RWPE1 (cell line): ENCODE data around the gene LRRC15.

Experiments
- CTCF ChIA-PET: fragments of 350-600 bp; sonication (Branson Sonifier 250); formaldehyde crosslinking; extraction: SDS; loops from one replicate; lab custom pipeline; 2021; lab: Yijun Ruan, JAX
- POLR2A ChIA-PET: fragments of 400-600 bp; formaldehyde crosslinking; extraction: SDS; loops from one replicate; lab custom pipeline; 2020; ENCODE audit warnings: antibody characterized with exemption; ENCODE audit not compliant: low non-redundant PET; lab: Yijun Ruan, JAX
- DNase-seq: peaks from one replicate; pipeline ENCODE4 v3.0.0; 2012; ENCODE audit warnings: low spot score
- H3K27ac ChIP-seq: fragments of 450-650 bp; 2 replicates; pipeline ENCODE4 v1.5.1; 2017
- TF ChIP-seq, protein P1 (sequence below): fragments of 450-650 bp; conservative IDR thresholded peaks from 2 replicates; pipeline ENCODE4 v1.5.1; 2017; ENCODE audit warnings: low read depth, mild to moderate bottlenecking

The LRRC15 gene

DNA sequence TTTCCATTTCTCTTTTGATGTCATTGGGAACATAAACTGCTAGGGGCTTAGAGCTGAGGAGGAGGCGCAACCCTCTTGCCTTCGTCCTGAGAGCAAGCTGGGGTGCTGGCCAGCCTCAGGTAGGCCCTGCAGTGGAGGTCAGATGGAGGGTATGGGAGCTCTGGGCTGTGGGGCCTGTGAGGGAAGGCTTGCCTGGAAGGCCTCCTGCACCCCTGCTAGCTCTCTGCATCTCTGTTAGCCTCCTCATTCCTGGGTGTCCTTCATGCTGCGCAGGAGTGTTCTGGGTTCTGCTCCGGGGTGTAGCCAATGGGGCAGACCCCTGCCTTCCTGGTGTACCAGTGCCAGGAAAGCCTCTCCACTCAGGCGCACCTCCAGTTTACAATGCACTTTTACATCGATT, 17.7 kb upstream of the LRRC15 start:
- no peak for DNase-seq
- TF ChIP-seq, protein P1, sequence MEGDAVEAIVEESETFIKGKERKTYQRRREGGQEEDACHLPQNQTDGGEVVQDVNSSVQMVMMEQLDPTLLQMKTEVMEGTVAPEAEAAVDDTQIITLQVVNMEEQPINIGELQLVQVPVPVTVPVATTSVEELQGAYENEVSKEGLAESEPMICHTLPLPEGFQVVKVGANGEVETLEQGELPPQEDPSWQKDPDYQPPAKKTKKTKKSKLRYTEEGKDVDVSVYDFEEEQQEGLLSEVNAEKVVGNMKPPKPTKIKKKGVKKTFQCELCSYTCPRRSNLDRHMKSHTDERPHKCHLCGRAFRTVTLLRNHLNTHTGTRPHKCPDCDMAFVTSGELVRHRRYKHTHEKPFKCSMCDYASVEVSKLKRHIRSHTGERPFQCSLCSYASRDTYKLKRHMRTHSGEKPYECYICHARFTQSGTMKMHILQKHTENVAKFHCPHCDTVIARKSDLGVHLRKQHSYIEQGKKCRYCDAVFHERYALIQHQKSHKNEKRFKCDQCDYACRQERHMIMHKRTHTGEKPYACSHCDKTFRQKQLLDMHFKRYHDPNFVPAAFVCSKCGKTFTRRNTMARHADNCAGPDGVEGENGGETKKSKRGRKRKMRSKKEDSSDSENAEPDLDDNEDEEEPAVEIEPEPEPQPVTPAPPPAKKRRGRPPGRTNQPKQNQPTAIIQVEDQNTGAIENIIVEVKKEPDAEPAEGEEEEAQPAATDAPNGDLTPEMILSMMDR, result no peak
- ChIA-PET CTCF (interaction anchor here (0.6 to 1.2 kb wide), 4 partner anchors 19 to 624 kb away, joined by 3 to 5 read pairs (median 4); no protein-coding TSS in a partner anchor), POLR2A (no interaction called here)
- no peak overlapping the region for H3K27ac ChIP-seq

DNA sequence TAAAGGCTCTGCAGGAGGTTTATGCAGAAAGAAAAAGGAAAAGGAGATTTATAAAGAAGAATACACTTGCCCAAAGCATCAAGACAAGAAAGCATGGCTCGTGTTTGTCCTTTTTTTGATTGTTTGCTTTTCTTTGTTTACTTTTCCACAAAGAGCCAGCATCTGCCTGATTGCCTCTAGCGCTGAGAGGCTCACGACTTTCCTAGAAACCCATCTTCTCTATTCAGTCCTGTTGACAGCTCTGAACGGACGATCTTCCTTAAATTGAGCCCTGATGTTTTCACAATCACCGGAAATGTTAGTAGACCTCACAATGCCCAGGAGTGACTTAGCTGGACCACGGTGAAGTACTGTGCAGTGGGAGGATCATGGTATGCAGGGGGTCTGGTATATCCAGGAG, 17.1 kb upstream of the LRRC15 start:
- TF ChIP-seq, protein P1, result no peak
- CTCF ChIA-PET, result interaction anchor here (0.6 to 1.2 kb wide), 4 partner anchors 27 to 624 kb away, joined by 3 to 5 read pairs (median 3); no protein-coding TSS in a partner anchor
- DNase-seq, result no peak
- POLR2A ChIA-PET, result no interaction called here
- H3K27ac ChIP-seq, result no peak overlapping the region

DNA sequence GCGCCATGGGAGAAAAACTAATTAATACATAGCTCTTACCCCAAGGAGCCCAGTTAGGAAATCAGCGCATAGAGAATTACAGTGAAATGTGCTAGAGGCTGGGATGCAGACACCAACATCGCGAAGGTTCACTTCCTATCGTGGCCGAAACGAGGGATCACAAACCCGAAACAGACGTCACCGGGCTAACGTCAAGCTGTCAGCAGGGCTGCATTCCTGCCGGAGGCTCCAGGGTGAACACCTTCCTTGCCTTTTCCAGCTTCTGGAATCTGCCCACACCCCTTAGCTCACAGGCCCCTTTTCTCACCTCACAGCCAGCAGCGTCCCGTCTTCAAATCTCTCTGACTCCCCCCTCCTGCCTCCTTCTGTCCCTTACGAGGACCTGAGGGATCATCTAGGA, 16.5 kb upstream of the LRRC15 start:
- POLR2A ChIA-PET, result no interaction called here
- TF ChIP-seq, protein P1, result no peak
- CTCF ChIA-PET, result interaction anchor here (0.6 kb wide), 1 partner anchor 26 kb away, joined by 3 read pairs; no protein-coding TSS in a partner anchor
- no peak for DNase-seq
- no peak overlapping the region for H3K27ac ChIP-seq

DNA sequence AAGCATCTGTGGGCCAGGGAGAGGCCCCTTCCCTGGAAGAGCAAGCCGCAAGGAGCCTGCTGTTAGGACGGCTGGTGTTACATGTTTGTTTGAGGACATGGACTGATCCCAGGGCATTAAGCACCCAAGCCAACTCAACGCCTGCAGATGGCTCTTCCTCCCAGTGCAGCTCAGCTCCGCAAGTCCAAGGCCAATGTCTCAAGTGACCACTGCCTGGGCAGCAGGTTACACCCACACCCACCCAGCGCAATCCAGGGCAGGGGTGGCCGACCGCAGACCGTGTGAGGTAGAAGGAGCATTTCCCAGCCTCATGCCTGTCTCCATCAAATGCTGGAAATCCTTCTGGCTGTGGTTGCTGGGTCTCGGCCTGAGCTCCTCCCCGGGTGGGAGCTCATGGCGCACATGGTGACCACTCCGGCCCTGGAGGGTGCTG, 15.0 kb upstream of the LRRC15 start:
- DNase-seq, result no peak
- H3K27ac ChIP-seq, result no peak overlapping the region
- TF ChIP-seq, protein P1, result no peak
- CTCF ChIA-PET, result no interaction called here
- POLR2A ChIA-PET, result no interaction called here

DNA sequence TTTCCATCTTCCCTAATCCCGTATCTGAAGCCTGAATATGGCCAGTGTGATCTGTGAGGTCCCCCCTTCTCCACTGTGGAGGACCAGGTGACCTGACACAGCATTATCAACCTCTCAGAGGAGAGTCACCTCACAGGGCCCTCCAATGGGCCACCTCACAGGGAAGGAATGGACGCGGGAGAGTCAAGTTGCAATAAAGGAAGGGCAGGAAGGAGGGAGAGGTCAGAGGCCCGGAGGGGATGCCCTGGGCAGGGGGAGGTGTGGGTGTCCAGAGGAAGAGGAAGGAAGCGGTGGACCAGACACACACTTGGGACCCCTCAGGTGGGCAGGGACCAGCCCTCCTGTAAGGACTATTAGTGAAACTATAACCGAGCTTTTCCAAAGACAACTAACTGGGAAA, 14.6 kb upstream of the LRRC15 start:
- H3K27ac ChIP-seq, result no peak overlapping the region
- no peak for DNase-seq
- TF ChIP-seq, protein P1, result no peak
- ChIA-PET CTCF (no interaction called here), POLR2A (no interaction called here)

DNA sequence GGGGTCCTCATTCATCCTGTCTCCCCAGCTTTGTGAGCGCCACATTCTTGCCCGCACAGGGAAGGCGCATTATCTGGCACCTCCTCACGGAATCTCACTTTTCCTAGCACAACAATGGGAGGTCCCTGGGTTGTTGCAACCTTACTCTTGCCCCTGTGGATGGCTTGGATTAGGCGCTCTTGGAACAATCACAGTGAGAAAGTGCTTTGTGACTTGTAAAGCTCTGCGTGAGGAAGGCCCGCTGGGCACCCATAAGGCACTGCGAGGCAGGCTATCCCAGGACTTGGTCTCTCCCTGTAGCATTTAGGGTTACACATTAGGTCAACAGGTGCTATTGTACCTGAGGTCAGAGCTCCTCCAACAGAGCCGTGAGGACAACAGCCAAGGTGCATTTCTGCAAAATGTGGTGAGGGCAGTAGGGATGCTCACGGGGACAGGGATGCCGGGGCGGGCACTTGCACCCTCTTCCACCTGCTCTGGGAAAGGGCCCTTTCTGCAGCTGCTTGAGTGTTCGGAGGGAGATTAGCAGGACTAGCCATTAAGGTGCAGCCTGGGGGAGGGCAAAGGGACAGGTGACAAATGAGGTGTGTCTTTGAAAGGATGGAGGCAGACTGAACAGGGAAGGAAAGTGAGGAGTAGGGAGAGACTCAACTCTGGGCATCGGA, 13.9 kb upstream of the LRRC15 start:
- no peak overlapping the region for H3K27ac ChIP-seq
- ChIA-PET POLR2A (no interaction called here), CTCF (no interaction called here)
- TF ChIP-seq, protein P1, result no peak
- DNase-seq, result no peak
